ENCODE measurements around the gene RBMX. TPM values are rescaled to one million over a fixed set of nuclear protein-coding genes. Genes with fewer than 3 reads are reported as not detected.

Gene RBMX
- total and polyA plus RNA-seq, 2 experiments from 2014 or later = 337 to 601 TPM

DNA sequence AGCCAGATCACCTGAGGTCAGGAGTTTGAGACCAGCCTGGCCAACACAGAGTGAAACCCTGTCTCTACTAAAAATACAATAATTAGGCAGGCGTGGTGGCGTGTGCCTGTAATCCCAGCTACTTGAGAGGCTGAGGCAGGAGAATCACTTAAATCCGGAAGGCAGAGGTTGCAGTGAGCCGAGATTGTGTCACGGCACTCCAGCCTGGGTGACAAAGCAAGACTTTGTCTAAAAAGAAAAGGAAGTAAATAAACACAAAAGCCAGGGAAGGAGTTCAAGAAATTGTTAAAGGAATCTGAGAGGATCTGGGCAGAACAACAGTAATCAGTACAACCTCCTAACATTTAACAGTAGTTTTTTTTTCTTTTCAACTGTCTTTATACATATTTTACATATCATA lies 51.1 kb downstream of the RBMX start:
- Histone ChIP-seq H2AFZ (no peak overlapping the region), H3F3A (replicated peaks; ENCODE audit: low read depth) (no peaks in the 10 kb centered on the region), H3K9me2 (ENCODE audit: insufficient read depth) (no peaks in the 10 kb centered on the region), H3K36me3 (ENCODE audit: insufficient read depth) (no peaks in the 10 kb centered on the region), H3K4me3 (no peak overlapping the region), H3K27me3 (ENCODE audit: insufficient read depth) (no peaks in the 10 kb centered on the region), H3K79me2 (replicated peaks; ENCODE audit: insufficient read depth) (no peaks in the 10 kb centered on the region), H3K4me1 (ENCODE audit: insufficient read depth) (no peaks in the 10 kb centered on the region), H4K20me1 (replicated peaks; ENCODE audit: insufficient read depth) (no peaks in the 10 kb centered on the region), H3K4me2 (no peak overlapping the region), H3K27ac (ENCODE audit: low read depth) (no peak overlapping the region)
- TF ChIP-seq STAT1 (IDR thresholded peaks at IDR 0.05; ENCODE audit: unreplicated experiment) = no peak
- no peak for TF ChIP-seq JUNB (IDR thresholded peaks at IDR 0.05; ENCODE audit: unreplicated experiment)
- no peak for TF ChIP-seq ZNF331 (CRISPR knock-in tag; IDR thresholded peaks at IDR 0.05; ENCODE audit: low read depth)
- TF ChIP-seq, protein P1, sequence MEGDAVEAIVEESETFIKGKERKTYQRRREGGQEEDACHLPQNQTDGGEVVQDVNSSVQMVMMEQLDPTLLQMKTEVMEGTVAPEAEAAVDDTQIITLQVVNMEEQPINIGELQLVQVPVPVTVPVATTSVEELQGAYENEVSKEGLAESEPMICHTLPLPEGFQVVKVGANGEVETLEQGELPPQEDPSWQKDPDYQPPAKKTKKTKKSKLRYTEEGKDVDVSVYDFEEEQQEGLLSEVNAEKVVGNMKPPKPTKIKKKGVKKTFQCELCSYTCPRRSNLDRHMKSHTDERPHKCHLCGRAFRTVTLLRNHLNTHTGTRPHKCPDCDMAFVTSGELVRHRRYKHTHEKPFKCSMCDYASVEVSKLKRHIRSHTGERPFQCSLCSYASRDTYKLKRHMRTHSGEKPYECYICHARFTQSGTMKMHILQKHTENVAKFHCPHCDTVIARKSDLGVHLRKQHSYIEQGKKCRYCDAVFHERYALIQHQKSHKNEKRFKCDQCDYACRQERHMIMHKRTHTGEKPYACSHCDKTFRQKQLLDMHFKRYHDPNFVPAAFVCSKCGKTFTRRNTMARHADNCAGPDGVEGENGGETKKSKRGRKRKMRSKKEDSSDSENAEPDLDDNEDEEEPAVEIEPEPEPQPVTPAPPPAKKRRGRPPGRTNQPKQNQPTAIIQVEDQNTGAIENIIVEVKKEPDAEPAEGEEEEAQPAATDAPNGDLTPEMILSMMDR (conservative IDR thresholded peaks at IDR 0.05; ENCODE audit: low read depth in 2 of 2) = no peak
- TF ChIP-seq NANOG (IDR thresholded peaks at IDR 0.05; ENCODE audit: borderline replicate concordance) = no peak
- TF ChIP-seq, protein P2, sequence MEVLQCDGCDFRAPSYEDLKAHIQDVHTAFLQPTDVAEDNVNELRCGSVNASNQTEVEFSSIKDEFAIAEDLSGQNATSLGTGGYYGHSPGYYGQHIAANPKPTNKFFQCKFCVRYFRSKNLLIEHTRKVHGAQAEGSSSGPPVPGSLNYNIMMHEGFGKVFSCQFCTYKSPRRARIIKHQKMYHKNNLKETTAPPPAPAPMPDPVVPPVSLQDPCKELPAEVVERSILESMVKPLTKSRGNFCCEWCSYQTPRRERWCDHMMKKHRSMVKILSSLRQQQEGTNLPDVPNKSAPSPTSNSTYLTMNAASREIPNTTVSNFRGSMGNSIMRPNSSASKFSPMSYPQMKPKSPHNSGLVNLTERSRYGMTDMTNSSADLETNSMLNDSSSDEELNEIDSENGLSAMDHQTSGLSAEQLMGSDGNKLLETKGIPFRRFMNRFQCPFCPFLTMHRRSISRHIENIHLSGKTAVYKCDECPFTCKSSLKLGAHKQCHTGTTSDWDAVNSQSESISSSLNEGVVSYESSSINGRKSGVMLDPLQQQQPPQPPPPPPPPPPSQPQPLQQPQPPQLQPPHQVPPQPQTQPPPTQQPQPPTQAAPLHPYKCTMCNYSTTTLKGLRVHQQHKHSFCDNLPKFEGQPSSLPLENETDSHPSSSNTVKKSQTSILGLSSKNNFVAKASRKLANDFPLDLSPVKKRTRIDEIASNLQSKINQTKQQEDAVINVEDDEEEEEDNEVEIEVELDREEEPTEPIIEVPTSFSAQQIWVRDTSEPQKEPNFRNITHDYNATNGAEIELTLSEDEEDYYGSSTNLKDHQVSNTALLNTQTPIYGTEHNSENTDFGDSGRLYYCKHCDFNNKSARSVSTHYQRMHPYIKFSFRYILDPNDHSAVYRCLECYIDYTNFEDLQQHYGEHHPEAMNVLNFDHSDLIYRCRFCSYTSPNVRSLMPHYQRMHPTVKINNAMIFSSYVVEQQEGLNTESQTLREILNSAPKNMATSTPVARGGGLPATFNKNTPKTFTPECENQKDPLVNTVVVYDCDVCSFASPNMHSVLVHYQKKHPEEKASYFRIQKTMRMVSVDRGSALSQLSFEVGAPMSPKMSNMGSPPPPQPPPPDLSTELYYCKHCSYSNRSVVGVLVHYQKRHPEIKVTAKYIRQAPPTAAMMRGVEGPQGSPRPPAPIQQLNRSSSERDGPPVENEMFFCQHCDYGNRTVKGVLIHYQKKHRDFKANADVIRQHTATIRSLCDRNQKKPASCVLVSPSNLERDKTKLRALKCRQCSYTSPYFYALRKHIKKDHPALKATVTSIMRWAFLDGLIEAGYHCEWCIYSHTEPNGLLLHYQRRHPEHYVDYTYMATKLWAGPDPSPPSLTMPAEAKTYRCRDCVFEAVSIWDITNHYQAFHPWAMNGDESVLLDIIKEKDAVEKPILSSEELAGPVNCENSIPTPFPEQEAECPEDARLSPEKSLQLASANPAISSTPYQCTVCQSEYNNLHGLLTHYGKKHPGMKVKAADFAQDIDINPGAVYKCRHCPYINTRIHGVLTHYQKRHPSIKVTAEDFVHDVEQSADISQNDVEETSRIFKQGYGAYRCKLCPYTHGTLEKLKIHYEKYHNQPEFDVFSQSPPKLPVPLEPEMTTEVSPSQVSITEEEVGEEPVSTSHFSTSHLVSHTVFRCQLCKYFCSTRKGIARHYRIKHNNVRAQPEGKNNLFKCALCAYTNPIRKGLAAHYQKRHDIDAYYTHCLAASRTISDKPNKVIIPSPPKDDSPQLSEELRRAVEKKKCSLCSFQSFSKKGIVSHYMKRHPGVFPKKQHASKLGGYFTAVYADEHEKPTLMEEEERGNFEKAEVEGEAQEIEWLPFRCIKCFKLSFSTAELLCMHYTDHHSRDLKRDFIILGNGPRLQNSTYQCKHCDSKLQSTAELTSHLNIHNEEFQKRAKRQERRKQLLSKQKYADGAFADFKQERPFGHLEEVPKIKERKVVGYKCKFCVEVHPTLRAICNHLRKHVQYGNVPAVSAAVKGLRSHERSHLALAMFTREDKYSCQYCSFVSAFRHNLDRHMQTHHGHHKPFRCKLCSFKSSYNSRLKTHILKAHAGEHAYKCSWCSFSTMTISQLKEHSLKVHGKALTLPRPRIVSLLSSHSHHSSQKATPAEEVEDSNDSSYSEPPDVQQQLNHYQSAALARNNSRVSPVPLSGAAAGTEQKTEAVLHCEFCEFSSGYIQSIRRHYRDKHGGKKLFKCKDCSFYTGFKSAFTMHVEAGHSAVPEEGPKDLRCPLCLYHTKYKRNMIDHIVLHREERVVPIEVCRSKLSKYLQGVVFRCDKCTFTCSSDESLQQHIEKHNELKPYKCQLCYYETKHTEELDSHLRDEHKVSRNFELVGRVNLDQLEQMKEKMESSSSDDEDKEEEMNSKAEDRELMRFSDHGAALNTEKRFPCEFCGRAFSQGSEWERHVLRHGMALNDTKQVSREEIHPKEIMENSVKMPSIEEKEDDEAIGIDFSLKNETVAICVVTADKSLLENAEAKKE (CRISPR knock-in tag; IDR thresholded peaks at IDR 0.05) = no peak
- TF ChIP-seq CREB1 (CRISPR knock-in tag; IDR thresholded peaks at IDR 0.05; ENCODE audit: low read depth) = no peak
- no peak for TF ChIP-seq EZH2 (IDR thresholded peaks at IDR 0.05; ENCODE audit: low read depth, unreplicated experiment)
- TF ChIP-seq, protein P3, sequence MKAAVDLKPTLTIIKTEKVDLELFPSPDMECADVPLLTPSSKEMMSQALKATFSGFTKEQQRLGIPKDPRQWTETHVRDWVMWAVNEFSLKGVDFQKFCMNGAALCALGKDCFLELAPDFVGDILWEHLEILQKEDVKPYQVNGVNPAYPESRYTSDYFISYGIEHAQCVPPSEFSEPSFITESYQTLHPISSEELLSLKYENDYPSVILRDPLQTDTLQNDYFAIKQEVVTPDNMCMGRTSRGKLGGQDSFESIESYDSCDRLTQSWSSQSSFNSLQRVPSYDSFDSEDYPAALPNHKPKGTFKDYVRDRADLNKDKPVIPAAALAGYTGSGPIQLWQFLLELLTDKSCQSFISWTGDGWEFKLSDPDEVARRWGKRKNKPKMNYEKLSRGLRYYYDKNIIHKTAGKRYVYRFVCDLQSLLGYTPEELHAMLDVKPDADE (IDR thresholded peaks at IDR 0.05) = no peak
- Mint-ChIP-seq H3K27ac (no peak overlapping the region), H3K27me3 (ENCODE audit: insufficient read depth, low read depth, poor library complexity) (no peaks in the 10 kb centered on the region), H3K4me3 (no peak overlapping the region), H3K4me1 (no peaks in the 10 kb centered on the region), H3K36me3 (ENCODE audit: low read depth) (peaks cover 3% of the 10 kb centered on the region; the same call in 1 of the 3 replicates), H3K9me3 (no peaks in the 10 kb centered on the region)
- DNase-seq (ENCODE audit: low spot score) (no peak), ATAC-seq (no peak)
